ENCODE measurements around the gene APOL4.

APOL4 gene

DNA sequence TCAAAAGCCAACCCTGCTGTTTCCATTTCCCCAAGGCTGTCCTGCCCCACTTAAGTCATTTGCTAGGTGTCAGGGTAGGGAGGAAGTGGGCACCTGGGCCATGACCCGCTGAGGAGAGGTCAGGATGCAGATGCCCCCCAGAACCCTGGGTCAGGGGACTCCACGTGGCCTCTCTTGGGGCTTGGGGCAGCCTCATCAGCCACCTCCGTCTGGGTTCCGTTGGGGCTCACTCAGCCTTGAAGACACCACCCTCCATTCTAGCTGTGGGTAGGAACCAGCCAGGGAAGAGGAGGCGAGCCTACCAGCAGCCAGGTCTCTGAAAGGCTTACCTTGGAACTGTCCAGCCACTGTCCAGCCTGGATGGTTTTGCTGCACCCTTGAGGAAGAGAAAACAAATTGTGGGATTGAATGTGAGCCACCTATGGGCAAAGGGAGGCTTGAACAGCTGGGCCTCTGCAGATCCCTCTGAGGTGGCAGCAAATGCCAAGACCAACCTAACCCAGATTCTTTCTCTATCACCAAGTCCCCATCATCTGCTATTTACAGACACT is 2.5 kb downstream of the APOL4 start:
- no peak overlapping the region for H3K27ac ChIP-seq
- TF ChIP-seq, protein P1, sequence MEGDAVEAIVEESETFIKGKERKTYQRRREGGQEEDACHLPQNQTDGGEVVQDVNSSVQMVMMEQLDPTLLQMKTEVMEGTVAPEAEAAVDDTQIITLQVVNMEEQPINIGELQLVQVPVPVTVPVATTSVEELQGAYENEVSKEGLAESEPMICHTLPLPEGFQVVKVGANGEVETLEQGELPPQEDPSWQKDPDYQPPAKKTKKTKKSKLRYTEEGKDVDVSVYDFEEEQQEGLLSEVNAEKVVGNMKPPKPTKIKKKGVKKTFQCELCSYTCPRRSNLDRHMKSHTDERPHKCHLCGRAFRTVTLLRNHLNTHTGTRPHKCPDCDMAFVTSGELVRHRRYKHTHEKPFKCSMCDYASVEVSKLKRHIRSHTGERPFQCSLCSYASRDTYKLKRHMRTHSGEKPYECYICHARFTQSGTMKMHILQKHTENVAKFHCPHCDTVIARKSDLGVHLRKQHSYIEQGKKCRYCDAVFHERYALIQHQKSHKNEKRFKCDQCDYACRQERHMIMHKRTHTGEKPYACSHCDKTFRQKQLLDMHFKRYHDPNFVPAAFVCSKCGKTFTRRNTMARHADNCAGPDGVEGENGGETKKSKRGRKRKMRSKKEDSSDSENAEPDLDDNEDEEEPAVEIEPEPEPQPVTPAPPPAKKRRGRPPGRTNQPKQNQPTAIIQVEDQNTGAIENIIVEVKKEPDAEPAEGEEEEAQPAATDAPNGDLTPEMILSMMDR (IDR thresholded peaks at IDR 0.05) = no peak
- no peak for TF ChIP-seq ZFX (IDR thresholded peaks at IDR 0.05; ENCODE audit: borderline replicate concordance)

DNA sequence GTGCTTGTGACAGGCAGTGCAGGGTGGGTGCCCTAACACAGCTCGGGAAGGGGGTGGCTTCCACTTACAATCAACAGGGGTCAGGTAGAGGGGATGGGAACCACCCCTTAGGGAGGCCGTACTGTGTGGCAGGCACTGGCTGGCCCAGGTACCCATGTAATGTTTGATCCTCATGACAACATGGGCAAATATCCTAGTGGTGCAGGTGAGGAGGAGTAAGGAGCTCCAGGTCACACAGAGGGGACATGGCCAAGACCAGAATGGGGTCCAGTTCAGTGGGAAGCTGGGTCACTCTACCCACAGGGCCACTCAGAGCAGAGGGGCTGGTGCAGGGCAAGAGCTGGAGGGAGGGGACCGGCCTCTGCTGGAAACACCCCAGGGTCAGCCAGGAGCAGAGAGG is 3.1 kb downstream of the APOL4 start:
- TF ChIP-seq, protein P1 (IDR thresholded peaks at IDR 0.05) = no peak
- TF ChIP-seq ZFX (IDR thresholded peaks at IDR 0.05; ENCODE audit: borderline replicate concordance) = no peak
- no peak overlapping the region for H3K27ac ChIP-seq

DNA sequence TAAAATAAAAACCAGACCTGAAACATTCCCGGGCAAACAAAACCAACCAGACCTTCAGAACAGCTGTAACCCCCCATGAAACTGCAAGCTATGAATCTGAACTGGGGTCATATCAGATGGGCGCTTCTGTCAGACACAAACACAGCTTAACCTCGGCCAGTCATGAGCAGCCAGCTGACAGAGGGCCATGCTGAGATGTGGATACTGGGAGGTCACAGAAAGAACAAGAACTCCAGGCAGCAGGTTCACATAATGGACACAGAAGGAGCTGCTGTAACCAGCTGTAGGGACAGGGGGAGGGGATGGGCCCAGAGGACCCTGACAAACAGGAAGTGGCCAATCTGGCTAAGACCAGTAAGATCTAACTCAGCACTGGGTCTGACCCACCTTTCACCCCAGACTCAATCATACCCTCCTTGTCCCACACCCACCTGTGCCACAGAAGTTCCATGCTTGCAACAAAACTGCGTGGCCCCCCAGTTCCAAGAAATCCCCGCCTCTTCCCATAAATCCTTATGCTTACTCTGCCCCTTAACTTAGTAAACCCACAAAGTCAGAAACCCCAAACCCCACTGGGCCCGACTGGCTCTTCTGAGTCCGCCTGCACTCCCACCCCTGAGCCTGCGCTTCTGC is 4.0 kb downstream of the APOL4 start:
- no peak overlapping the region for H3K27ac ChIP-seq
- TF ChIP-seq, protein P1 (IDR thresholded peaks at IDR 0.05) = no peak
- no peak for TF ChIP-seq ZFX (IDR thresholded peaks at IDR 0.05; ENCODE audit: borderline replicate concordance)

DNA sequence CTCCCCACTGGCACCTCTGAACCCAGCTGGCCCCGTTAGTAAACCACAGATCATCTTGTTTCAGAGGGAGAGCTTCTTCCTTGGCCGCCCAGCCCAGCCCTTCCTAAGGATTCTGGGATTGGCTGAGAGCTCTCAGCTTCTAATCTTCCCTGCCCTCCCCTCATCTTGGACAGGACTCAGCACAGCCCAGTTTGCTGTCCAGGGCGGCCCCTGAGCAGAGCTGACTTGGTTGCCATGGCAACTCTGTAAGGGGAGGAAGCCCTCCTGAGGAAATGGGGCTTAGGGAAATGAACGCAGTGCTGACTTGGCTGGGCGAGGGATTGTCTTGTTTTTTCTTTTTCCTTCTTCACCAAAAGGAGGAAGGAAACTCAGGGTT is 4.6 kb downstream of the APOL4 start:
- no peak overlapping the region for H3K27ac ChIP-seq
- TF ChIP-seq, protein P1 (IDR thresholded peaks at IDR 0.05) = no peak
- no peak for TF ChIP-seq ZFX (IDR thresholded peaks at IDR 0.05; ENCODE audit: borderline replicate concordance)

DNA sequence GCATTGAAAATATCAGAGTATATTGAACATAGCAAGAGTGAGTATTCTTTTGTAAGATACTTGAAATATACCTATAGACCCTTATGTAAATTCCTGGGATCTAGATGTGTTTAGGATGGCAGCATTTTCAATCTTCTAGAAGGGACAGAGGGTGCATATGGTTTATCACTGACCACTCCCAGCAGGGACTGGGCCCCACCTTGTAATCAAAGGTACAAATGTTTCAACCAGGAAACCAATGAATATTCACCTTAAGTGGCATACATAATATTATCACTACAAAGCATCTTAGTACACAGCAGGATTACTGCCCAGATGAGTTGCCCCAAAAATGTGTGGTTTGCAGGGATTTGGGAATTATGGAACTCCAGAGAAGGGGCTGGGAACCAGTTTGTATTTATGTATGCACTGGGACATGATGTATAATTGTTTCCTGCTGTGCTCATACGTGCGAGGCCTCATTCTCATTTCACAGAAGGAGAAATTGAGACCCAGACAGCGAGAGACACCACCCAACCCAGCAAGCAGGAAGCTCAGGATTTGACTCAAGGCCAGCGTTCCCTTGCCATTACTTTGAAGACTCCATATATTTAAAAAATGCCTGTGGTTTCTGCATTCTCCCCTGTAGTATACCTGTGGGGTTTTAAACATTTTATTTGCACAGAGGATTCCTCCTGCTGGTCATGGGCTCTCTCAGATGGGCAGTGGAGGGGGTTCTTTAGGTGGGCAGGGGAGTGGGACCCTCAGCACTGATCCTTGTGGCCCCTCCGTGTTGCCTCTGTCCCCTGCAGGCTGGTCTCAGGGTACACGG is 5.2 kb downstream of the APOL4 start:
- H3K27ac ChIP-seq = no peak overlapping the region
- TF ChIP-seq, protein P1 (IDR thresholded peaks at IDR 0.05) = no peak
- no peak for TF ChIP-seq ZFX (IDR thresholded peaks at IDR 0.05; ENCODE audit: borderline replicate concordance)

DNA sequence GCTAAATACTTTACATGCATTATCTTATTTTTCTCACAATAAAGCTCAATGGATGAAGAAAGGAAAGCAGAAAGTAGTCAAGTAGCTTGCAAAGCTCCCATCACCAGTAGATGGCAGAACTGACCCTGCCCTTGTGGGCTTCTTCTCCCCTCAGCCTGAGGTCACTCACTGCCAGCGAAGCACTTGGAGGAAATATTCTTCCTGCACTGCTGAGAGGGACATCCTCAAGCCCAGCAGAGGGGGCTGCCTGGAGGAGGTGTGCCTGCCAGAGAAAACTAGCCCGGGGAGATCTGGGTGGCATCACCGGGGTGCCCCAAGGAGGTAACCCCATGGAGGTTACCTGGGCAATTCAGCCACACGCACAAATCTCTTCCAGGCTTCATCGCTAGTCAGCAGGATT is 6.6 kb downstream of the APOL4 start:
- no peak for TF ChIP-seq ZFX (IDR thresholded peaks at IDR 0.05; ENCODE audit: borderline replicate concordance)
- TF ChIP-seq, protein P1 (IDR thresholded peaks at IDR 0.05) = peak; percentile 59
- H3K27ac ChIP-seq = no peak overlapping the region

DNA sequence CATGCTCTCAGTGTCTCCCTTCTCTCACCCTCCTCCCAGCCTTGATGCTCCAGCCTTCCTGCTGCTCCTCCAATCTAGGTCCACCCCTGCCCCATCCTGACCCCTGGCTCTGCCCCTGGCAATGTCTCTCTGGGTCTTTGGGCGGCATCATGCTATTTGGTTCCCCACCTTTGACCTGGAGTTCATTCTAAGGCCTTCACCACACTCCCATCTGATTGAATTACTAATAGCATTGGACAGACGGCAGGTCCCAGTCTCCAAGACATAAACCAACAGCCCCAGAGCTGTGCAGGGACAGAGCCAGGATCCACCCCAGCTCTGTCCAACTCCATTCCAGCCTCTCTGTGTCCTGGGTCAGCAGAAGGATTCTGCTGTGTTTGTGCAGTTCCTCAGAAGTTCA is 7.2 kb downstream of the APOL4 start:
- no peak for TF ChIP-seq ZFX (IDR thresholded peaks at IDR 0.05; ENCODE audit: borderline replicate concordance)
- TF ChIP-seq, protein P1 (IDR thresholded peaks at IDR 0.05) = no peak

More for the DNA sequence above, 7.2 kb downstream of the APOL4 start:
- no peak overlapping the region for H3K27ac ChIP-seq

All from 22Rv1 (cell line).